WTC11 (cell line): ENCODE results near the gene PCSK5. TPM values are rescaled to one million over a fixed set of nuclear protein-coding genes. Genes with fewer than 3 reads are reported as not detected.

Source experiments
- ATAC-seq: fragments of 200-7000 bp; cut with Tn5 transposase; 2 replicates; pipeline ENCODE4 v1.10.0; 2021; ENCODE audit warnings: mild to moderate bottlenecking, moderate library complexity
- CTCF ChIA-PET: fragments of 300-600 bp; sonication (Branson Sonifier 250); formaldehyde crosslinking; loops from one replicate; lab custom pipeline; 2021; ENCODE audit warnings: antibody characterized with exemption; lab: Charles Lee
- POLR2A ChIA-PET: fragments of 350-600 bp; sonication (Branson Sonifier 250); formaldehyde crosslinking; loops from one replicate; lab custom pipeline; 2021; ENCODE audit warnings: antibody characterized with exemption; lab: Charles Lee
- DNase-seq: peaks from one replicate; pipeline ENCODE4 v3.0.0; 2021; ENCODE audit warnings: low spot score
- H3K27ac Mint-ChIP-seq: 2 replicates; pipeline ENCODE4 v1.8.0; 2021; ENCODE audit warnings: mixed read lengths
- H3K27me3 Mint-ChIP-seq: 2 replicates; pipeline ENCODE4 v1.8.0; 2021; ENCODE audit warnings: low read depth, mild to moderate bottlenecking, moderate library complexity, mixed read lengths
- H3K36me3 Mint-ChIP-seq: 2 replicates; pipeline ENCODE4 v1.8.0; 2021; ENCODE audit warnings: mixed read lengths
- H3K4me1 Mint-ChIP-seq: 2 replicates; pipeline ENCODE4 v1.8.0; 2022; ENCODE audit warnings: mixed read lengths
- H3K4me3 Mint-ChIP-seq: 2 replicates; pipeline ENCODE4 v1.8.0; 2021; ENCODE audit warnings: mild to moderate bottlenecking, moderate library complexity, mixed read lengths
- H3K9me3 Mint-ChIP-seq: 2 replicates; pipeline ENCODE4 v1.8.0; 2021; ENCODE audit warnings: mixed read lengths
- CBFB ChIP-seq: sonication (generic); formaldehyde crosslinking; IDR thresholded peaks from 2 replicates; pipeline ENCODE4 v1.8.1; 2022; ENCODE audit warnings: mild to moderate bottlenecking, low read depth, missing genetic modification reagents
- ESRRA ChIP-seq: sonication (generic); formaldehyde crosslinking; IDR thresholded peaks from 2 replicates; pipeline ENCODE4 v1.8.1; 2022; ENCODE audit warnings: mild to moderate bottlenecking, missing genetic modification reagents, borderline replicate concordance
- FOXJ3 ChIP-seq: sonication (generic); formaldehyde crosslinking; IDR thresholded peaks from 2 replicates; pipeline ENCODE4 v1.9.0; 2021; ENCODE audit warnings: missing genetic modification reagents, mild to moderate bottlenecking, borderline replicate concordance
- FOXP1 ChIP-seq: sonication (generic); formaldehyde crosslinking; IDR thresholded peaks from 2 replicates; pipeline ENCODE4 v1.8.0; 2022; ENCODE audit warnings: missing genetic modification reagents, mild to moderate bottlenecking, moderate library complexity, borderline replicate concordance
- GABPB1 ChIP-seq: sonication (generic); formaldehyde crosslinking; IDR thresholded peaks from 2 replicates; pipeline ENCODE4 v1.8.1; 2023; ENCODE audit warnings: mild to moderate bottlenecking, missing genetic modification reagents
- GTF2I ChIP-seq: fragments of 250-450 bp; sonication (Bioruptor Pico); conservative IDR thresholded peaks from 2 replicates; pipeline ENCODE4 v1.4.0; 2021; ENCODE audit warnings: mild to moderate bottlenecking
- IRF2 ChIP-seq: sonication (generic); formaldehyde crosslinking; IDR thresholded peaks from 2 replicates; pipeline ENCODE4 v1.8.0; 2022; ENCODE audit warnings: low read depth, missing genetic modification reagents, borderline replicate concordance
- NFATC4 ChIP-seq: fragments of 250-450 bp; sonication (Bioruptor Pico); IDR thresholded peaks from 2 replicates; pipeline ENCODE4 v1.9.0; 2021; ENCODE audit warnings: mild to moderate bottlenecking
- NR1H2 ChIP-seq: sonication (generic); formaldehyde crosslinking; IDR thresholded peaks from 2 replicates; pipeline ENCODE4 v1.9.0; 2021; ENCODE audit warnings: mild to moderate bottlenecking, moderate library complexity, missing genetic modification reagents
- TEAD1 ChIP-seq: sonication (generic); formaldehyde crosslinking; IDR thresholded peaks from 2 replicates; pipeline ENCODE4 v1.8.0; 2022; ENCODE audit warnings: mild to moderate bottlenecking, missing genetic modification reagents
- TEAD4 ChIP-seq: sonication (generic); formaldehyde crosslinking; IDR thresholded peaks from 2 replicates; pipeline ENCODE4 v1.8.0; 2022; ENCODE audit warnings: mild to moderate bottlenecking, missing genetic modification reagents
- TP53 ChIP-seq: sonication (generic); formaldehyde crosslinking; IDR thresholded peaks from 2 replicates; pipeline ENCODE4 v1.8.1; 2023; ENCODE audit warnings: mild to moderate bottlenecking, missing genetic modification reagents
- ZBTB21 ChIP-seq: sonication (generic); formaldehyde crosslinking; IDR thresholded peaks from 2 replicates; pipeline ENCODE4 v1.8.1; 2023; ENCODE audit warnings: mild to moderate bottlenecking, missing genetic modification reagents, borderline replicate concordance
- ZNF416 ChIP-seq: fragments of 250-450 bp; sonication (Bioruptor Pico); IDR thresholded peaks from 2 replicates; pipeline ENCODE4 v1.9.0; 2021; ENCODE audit warnings: mild to moderate bottlenecking, inconsistent platforms
- ZNF671 ChIP-seq: fragments of 250-450 bp; sonication (Bioruptor Pico); IDR thresholded peaks from 2 replicates; pipeline ENCODE4 v1.8.0; 2021; ENCODE audit warnings: mild to moderate bottlenecking
- total RNA-seq: library from RNA; stranded (reverse); gene quantifications from 3 replicates; pipeline ENCODE4 v1.2.3, GENCODE V29; 2021
- TF ChIP-seq, protein P1 (sequence below): sonication (generic); formaldehyde crosslinking; IDR thresholded peaks from 2 replicates; pipeline ENCODE4 v1.8.0; 2022; ENCODE audit warnings: missing genetic modification reagents
- TF ChIP-seq, protein P2 (sequence below): fragments of 250-450 bp; sonication (Bioruptor Pico); IDR thresholded peaks from 2 replicates; pipeline ENCODE4 v1.9.0; 2021; ENCODE audit warnings: mild to moderate bottlenecking
- TF ChIP-seq, protein P3 (sequence below): sonication (generic); formaldehyde crosslinking; IDR thresholded peaks from 2 replicates; pipeline ENCODE4 v1.8.0; 2022; ENCODE audit warnings: mild to moderate bottlenecking, missing genetic modification reagents
- TF ChIP-seq, protein P4 (sequence below): sonication (generic); formaldehyde crosslinking; IDR thresholded peaks from 2 replicates; pipeline ENCODE4 v1.8.1; 2022; ENCODE audit warnings: mild to moderate bottlenecking, moderate library complexity, missing genetic modification reagents
- TF ChIP-seq, protein P5 (sequence below): sonication (generic); formaldehyde crosslinking; IDR thresholded peaks from 2 replicates; pipeline ENCODE4 v1.8.1; 2022; ENCODE audit warnings: low read depth, mild to moderate bottlenecking, moderate library complexity, missing genetic modification reagents, borderline replicate concordance
- TF ChIP-seq, protein P6 (sequence below): sonication (generic); formaldehyde crosslinking; IDR thresholded peaks from 2 replicates; pipeline ENCODE4 v1.8.1; 2023; ENCODE audit warnings: mild to moderate bottlenecking, missing genetic modification reagents, moderate library complexity

The PCSK5 gene
- total RNA-seq, 1 experiment from 2014 or later, result 30.6 TPM

DNA sequence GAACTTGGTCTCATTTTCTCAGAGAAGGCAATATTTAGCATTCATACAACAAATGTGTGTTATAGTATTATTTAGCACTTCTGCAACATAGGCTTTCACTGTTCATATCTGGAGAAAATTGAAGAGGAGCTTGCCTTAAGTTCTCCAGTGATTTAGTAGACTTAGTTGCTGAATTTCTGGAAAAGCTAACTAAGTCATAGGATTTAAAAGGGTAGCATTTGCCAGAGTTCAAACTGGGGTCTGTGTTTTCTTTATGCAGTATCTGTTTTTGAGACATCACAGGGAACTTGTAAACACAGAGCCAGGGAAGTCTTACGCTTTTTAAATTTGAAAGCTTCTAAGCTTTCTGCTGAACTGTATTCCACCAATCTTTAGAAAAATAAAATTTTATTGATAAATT is 8.7 kb upstream of the PCSK5 start:
- no peak overlapping the region for H3K27ac Mint-ChIP-seq

DNA sequence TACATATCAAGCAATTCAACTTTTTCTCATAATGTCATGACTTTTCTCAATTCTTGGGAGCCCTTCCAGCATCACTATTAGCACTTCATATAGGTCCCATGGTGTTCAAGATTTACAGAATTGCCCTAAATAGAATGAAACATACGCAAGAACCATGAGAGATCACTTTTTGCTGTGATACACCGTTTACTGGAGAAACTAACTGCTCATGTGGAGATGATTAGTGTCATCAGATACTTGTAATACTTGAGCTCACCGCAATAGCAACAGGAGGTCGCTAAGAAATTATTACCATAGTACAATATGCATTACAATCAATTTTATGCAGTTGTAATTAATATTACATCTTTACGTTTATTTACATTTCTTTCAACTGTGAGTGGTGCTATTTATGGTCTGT is 4.8 kb upstream of the PCSK5 start:
- H3K9me3 Mint-ChIP-seq, result peaks cover 5% of the 10 kb centered on the region; the same call in 1 of the 2 replicates
- no peaks in the 10 kb centered on the region for H3K36me3 Mint-ChIP-seq
- TF ChIP-seq ZBTB21, result no peak
- no peak for TF ChIP-seq TP53
- TF ChIP-seq, protein P1, sequence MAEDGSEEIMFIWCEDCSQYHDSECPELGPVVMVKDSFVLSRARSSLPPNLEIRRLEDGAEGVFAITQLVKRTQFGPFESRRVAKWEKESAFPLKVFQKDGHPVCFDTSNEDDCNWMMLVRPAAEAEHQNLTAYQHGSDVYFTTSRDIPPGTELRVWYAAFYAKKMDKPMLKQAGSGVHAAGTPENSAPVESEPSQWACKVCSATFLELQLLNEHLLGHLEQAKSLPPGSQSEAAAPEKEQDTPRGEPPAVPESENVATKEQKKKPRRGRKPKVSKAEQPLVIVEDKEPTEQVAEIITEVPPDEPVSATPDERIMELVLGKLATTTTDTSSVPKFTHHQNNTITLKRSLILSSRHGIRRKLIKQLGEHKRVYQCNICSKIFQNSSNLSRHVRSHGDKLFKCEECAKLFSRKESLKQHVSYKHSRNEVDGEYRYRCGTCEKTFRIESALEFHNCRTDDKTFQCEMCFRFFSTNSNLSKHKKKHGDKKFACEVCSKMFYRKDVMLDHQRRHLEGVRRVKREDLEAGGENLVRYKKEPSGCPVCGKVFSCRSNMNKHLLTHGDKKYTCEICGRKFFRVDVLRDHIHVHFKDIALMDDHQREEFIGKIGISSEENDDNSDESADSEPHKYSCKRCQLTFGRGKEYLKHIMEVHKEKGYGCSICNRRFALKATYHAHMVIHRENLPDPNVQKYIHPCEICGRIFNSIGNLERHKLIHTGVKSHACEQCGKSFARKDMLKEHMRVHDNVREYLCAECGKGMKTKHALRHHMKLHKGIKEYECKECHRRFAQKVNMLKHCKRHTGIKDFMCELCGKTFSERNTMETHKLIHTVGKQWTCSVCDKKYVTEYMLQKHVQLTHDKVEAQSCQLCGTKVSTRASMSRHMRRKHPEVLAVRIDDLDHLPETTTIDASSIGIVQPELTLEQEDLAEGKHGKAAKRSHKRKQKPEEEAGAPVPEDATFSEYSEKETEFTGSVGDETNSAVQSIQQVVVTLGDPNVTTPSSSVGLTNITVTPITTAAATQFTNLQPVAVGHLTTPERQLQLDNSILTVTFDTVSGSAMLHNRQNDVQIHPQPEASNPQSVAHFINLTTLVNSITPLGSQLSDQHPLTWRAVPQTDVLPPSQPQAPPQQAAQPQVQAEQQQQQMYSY (CRISPR knock-in tag), result no peak
- no peak for TF ChIP-seq ESRRA (CRISPR knock-in tag)
- no peak for TF ChIP-seq CBFB (CRISPR knock-in tag)
- TF ChIP-seq, protein P2, sequence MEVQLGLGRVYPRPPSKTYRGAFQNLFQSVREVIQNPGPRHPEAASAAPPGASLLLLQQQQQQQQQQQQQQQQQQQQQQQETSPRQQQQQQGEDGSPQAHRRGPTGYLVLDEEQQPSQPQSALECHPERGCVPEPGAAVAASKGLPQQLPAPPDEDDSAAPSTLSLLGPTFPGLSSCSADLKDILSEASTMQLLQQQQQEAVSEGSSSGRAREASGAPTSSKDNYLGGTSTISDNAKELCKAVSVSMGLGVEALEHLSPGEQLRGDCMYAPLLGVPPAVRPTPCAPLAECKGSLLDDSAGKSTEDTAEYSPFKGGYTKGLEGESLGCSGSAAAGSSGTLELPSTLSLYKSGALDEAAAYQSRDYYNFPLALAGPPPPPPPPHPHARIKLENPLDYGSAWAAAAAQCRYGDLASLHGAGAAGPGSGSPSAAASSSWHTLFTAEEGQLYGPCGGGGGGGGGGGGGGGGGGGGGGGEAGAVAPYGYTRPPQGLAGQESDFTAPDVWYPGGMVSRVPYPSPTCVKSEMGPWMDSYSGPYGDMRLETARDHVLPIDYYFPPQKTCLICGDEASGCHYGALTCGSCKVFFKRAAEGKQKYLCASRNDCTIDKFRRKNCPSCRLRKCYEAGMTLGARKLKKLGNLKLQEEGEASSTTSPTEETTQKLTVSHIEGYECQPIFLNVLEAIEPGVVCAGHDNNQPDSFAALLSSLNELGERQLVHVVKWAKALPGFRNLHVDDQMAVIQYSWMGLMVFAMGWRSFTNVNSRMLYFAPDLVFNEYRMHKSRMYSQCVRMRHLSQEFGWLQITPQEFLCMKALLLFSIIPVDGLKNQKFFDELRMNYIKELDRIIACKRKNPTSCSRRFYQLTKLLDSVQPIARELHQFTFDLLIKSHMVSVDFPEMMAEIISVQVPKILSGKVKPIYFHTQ (CRISPR knock-in tag), result no peak
- no peak for TF ChIP-seq NR1H2
- no peak for TF ChIP-seq NFATC4
- ChIA-PET CTCF (interaction anchor here (1.5 kb wide), 1 partner anchor 19 kb away, joined by 5 read pairs; no protein-coding TSS in a partner anchor), POLR2A (no interaction called here)
- H3K4me1 Mint-ChIP-seq, result peaks cover 15% of the 10 kb centered on the region
- H3K27me3 Mint-ChIP-seq, result peaks cover 8% of the 10 kb centered on the region
- ATAC-seq, result no peak
- H3K27ac Mint-ChIP-seq, result no peak overlapping the region
- DNase-seq, result no peak
- H3K4me3 Mint-ChIP-seq, result no peak overlapping the region

More for the DNA sequence above, 8.7 kb upstream of the PCSK5 start:
- ChIA-PET POLR2A (interaction anchor here (0.6 kb wide), 1 partner anchor 8 kb away, joined by 3 read pairs; the partner anchor contains the start of gene PCSK5), CTCF (interaction anchor here (5.6 kb wide), 1 partner anchor 16 kb away, joined by 30 read pairs; no protein-coding TSS in a partner anchor)
- Mint-ChIP-seq H3K4me1 (peaks cover 20% of the 10 kb centered on the region), H3K36me3 (no peaks in the 10 kb centered on the region), H3K27me3 (no peaks in the 10 kb centered on the region), H3K9me3 (peaks cover 8% of the 10 kb centered on the region; the same call in 1 of the 2 replicates), H3K4me3 (no peak overlapping the region)
- DNase-seq, result no peak
- TF ChIP-seq ZNF416 (CRISPR knock-in tag) (no peak), IRF2 (CRISPR knock-in tag) (no peak), GTF2I (CRISPR knock-in tag) (no peak), NFATC4 (no peak), ZNF671 (no peak), TEAD1 (no peak), ESRRA (CRISPR knock-in tag) (no peak), FOXJ3 (CRISPR knock-in tag) (no peak), FOXP1 (CRISPR knock-in tag) (no peak), TEAD4 (CRISPR knock-in tag) (no peak), GABPB1 (CRISPR knock-in tag) (no peak)
- TF ChIP-seq, protein P3, sequence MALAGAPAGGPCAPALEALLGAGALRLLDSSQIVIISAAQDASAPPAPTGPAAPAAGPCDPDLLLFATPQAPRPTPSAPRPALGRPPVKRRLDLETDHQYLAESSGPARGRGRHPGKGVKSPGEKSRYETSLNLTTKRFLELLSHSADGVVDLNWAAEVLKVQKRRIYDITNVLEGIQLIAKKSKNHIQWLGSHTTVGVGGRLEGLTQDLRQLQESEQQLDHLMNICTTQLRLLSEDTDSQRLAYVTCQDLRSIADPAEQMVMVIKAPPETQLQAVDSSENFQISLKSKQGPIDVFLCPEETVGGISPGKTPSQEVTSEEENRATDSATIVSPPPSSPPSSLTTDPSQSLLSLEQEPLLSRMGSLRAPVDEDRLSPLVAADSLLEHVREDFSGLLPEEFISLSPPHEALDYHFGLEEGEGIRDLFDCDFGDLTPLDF (CRISPR knock-in tag), result no peak
- TF ChIP-seq, protein P4, sequence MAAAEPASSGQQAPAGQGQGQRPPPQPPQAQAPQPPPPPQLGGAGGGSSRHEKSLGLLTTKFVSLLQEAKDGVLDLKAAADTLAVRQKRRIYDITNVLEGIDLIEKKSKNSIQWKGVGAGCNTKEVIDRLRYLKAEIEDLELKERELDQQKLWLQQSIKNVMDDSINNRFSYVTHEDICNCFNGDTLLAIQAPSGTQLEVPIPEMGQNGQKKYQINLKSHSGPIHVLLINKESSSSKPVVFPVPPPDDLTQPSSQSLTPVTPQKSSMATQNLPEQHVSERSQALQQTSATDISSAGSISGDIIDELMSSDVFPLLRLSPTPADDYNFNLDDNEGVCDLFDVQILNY (CRISPR knock-in tag), result no peak
- TF ChIP-seq, protein P5, sequence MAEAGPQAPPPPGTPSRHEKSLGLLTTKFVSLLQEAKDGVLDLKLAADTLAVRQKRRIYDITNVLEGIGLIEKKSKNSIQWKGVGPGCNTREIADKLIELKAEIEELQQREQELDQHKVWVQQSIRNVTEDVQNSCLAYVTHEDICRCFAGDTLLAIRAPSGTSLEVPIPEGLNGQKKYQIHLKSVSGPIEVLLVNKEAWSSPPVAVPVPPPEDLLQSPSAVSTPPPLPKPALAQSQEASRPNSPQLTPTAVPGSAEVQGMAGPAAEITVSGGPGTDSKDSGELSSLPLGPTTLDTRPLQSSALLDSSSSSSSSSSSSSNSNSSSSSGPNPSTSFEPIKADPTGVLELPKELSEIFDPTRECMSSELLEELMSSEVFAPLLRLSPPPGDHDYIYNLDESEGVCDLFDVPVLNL (CRISPR knock-in tag), result no peak
- TF ChIP-seq, protein P6, sequence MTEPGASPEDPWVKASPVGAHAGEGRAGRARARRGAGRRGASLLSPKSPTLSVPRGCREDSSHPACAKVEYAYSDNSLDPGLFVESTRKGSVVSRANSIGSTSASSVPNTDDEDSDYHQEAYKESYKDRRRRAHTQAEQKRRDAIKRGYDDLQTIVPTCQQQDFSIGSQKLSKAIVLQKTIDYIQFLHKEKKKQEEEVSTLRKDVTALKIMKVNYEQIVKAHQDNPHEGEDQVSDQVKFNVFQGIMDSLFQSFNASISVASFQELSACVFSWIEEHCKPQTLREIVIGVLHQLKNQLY (CRISPR knock-in tag), result no peak
- no peak for ATAC-seq
